ENCODE data around the gene CREBBP. TPM values are rescaled to one million over a fixed set of nuclear protein-coding genes. Genes with fewer than 3 reads are reported as not detected.

The CREBBP gene
- total and polyA plus RNA-seq, 2 donors (not counting 1 experiment from before 2014, with no cell fraction given), result 6.1 to 22.6 TPM

- Histone ChIP-seq H3K9me3 (ENCODE audit: control insufficient read depth, insufficient read depth, low read depth, low read length) (no peaks in the 10 kb centered on the region), H3K36me3 (ENCODE audit: control insufficient read depth, insufficient read depth, low read length) (peaks cover 17% of the 10 kb centered on the region), H3K27ac (ENCODE audit: insufficient read depth, low read length) (no peak overlapping the region), H4K20me1 (ENCODE audit: control insufficient read depth, extremely low read depth, insufficient read depth, low read length) (no peaks in the 10 kb centered on the region), H2AFZ (ENCODE audit: low read length) (no peak overlapping the region), H3K4me3 (replicated peaks in 1 of 4; ENCODE audit: control extremely low read depth in 1 of 4, insufficient read depth in 1 of 4, low read depth in 3 of 4, low read length in 4 of 4) (no peak overlapping the region), H3K27me3 (ENCODE audit: control insufficient read depth, insufficient read depth, low read length) (no peaks in the 10 kb centered on the region), H3K79me2 (ENCODE audit: control insufficient read depth, insufficient read depth, low read length) (peaks cover 5% of the 10 kb centered on the region), H3K9ac (ENCODE audit: insufficient read depth, low read length) (no peak overlapping the region), H3K4me1 (ENCODE audit: control insufficient read depth, extremely low read depth, insufficient read depth, low read length) (peaks cover 2% of the 10 kb centered on the region), H3K4me2 (ENCODE audit: extremely low read depth, insufficient read depth, low read length) (no peak overlapping the region)
- DNase-seq (ENCODE audit: low read depth in 2 of 2), result no peak
- TF ChIP-seq EZH2 (IDR thresholded peaks at IDR 0.05; ENCODE audit: low read length, missing control alignments) (no peak), CTCF (conservative IDR thresholded peaks at IDR 0.05 in 1 of 2, IDR thresholded peaks at IDR 0.05 in 1 of 2; ENCODE audit: low read depth in 1 of 2, low read length in 2 of 2) (no peak)
These were observed 113.1 kb downstream of the CREBBP start for GRCh38 chr16:3767333-3767986.

GRCh38 chr16:3766177-3766576 is 114.3 kb downstream of the CREBBP start:
- H4K20me1 ChIP-seq (ENCODE audit: control insufficient read depth, extremely low read depth, insufficient read depth, low read length), result no peaks in the 10 kb centered on the region
- H3K9me3 ChIP-seq (ENCODE audit: control insufficient read depth, insufficient read depth, low read depth, low read length), result no peaks in the 10 kb centered on the region
- H3K4me1 ChIP-seq (ENCODE audit: control insufficient read depth, extremely low read depth, insufficient read depth, low read length), result no peaks in the 10 kb centered on the region
- peaks cover 5% of the 10 kb centered on the region for H3K79me2 ChIP-seq (ENCODE audit: control insufficient read depth, insufficient read depth, low read length)
- peaks cover 18% of the 10 kb centered on the region for H3K36me3 ChIP-seq (ENCODE audit: control insufficient read depth, insufficient read depth, low read length)
- no peak overlapping the region for H3K4me3 ChIP-seq (replicated peaks in 1 of 4; ENCODE audit: control extremely low read depth in 1 of 4, insufficient read depth in 1 of 4, low read depth in 3 of 4, low read length in 4 of 4)
- DNase-seq (ENCODE audit: low read depth in 2 of 2), result no peak
- H3K9ac ChIP-seq (ENCODE audit: insufficient read depth, low read length), result no peak overlapping the region
- no peak for TF ChIP-seq EZH2 (IDR thresholded peaks at IDR 0.05; ENCODE audit: low read length, missing control alignments)
- TF ChIP-seq CTCF (conservative IDR thresholded peaks at IDR 0.05 in 1 of 2, IDR thresholded peaks at IDR 0.05 in 1 of 2; ENCODE audit: low read depth in 1 of 2, low read length in 2 of 2), result no peak
- no peaks in the 10 kb centered on the region for H3K27me3 ChIP-seq (ENCODE audit: control insufficient read depth, insufficient read depth, low read length)
- H2AFZ ChIP-seq (ENCODE audit: low read length), result no peak overlapping the region
- H3K27ac ChIP-seq (ENCODE audit: insufficient read depth, low read length), result no peak overlapping the region
- H3K4me2 ChIP-seq (ENCODE audit: extremely low read depth, insufficient read depth, low read length), result no peak overlapping the region

DNA sequence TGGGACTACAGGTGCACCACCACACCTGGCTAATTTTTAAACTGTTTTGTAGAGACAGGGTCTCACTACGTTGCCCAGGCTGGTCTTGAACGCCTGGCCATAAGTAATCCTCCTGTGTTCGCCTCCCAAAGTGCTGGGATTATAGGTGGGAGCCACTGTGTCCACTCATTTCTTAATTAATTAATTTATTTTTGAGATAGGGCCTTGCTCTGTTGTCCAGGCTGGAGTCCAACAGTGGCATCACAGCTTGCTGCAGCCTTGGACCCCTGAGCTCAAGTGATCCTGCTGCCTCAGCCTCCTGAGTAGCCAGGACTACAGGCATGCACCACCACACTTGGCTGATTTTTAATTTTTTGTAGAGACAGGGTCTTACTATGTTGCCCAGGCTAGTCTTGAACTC is 116.1 kb downstream of the CREBBP start:
- Histone ChIP-seq H3K36me3 (ENCODE audit: control insufficient read depth, insufficient read depth, low read length) (peaks cover 12% of the 10 kb centered on the region), H2AFZ (ENCODE audit: low read length) (no peak overlapping the region), H3K9ac (ENCODE audit: insufficient read depth, low read length) (no peak overlapping the region), H4K20me1 (ENCODE audit: control insufficient read depth, extremely low read depth, insufficient read depth, low read length) (no peaks in the 10 kb centered on the region), H3K9me3 (ENCODE audit: control insufficient read depth, insufficient read depth, low read depth, low read length) (no peaks in the 10 kb centered on the region), H3K4me1 (ENCODE audit: control insufficient read depth, extremely low read depth, insufficient read depth, low read length) (no peaks in the 10 kb centered on the region), H3K4me3 (replicated peaks in 1 of 4; ENCODE audit: control extremely low read depth in 1 of 4, insufficient read depth in 1 of 4, low read depth in 3 of 4, low read length in 4 of 4) (no peak overlapping the region), H3K27ac (ENCODE audit: insufficient read depth, low read length) (no peak overlapping the region), H3K27me3 (ENCODE audit: control insufficient read depth, insufficient read depth, low read length) (no peaks in the 10 kb centered on the region), H3K79me2 (ENCODE audit: control insufficient read depth, insufficient read depth, low read length) (peaks cover 3% of the 10 kb centered on the region), H3K4me2 (ENCODE audit: extremely low read depth, insufficient read depth, low read length) (no peak overlapping the region)
- no peak for DNase-seq (ENCODE audit: low read depth in 2 of 2)
- TF ChIP-seq CTCF (conservative IDR thresholded peaks at IDR 0.05 in 1 of 2, IDR thresholded peaks at IDR 0.05 in 1 of 2; ENCODE audit: low read depth in 1 of 2, low read length in 2 of 2) (no peak), EZH2 (IDR thresholded peaks at IDR 0.05; ENCODE audit: low read length, missing control alignments) (no peak)
